Neuronal stem cell (in vitro differentiated cells): ENCODE data around the gene NOVA2.

Source experiments
- DNase-seq: peaks from one replicate; pipeline ENCODE4 v3.0.0-alpha.2; 2013; ENCODE audit warnings: low spot score
- H2AFZ ChIP-seq: one replicate; pipeline ENCODE4 v1.6.1; 2013; ENCODE audit warnings: mild to moderate bottlenecking, low read length, inconsistent platforms
- H2AK5ac ChIP-seq: 2 replicates; pipeline ENCODE4 v1.6.1; 2013; ENCODE audit warnings: low read depth, mild to moderate bottlenecking, inconsistent platforms, low read length, moderate library complexity, mixed read lengths
- H2BK120ac ChIP-seq: 2 replicates; pipeline ENCODE4 v1.6.1; 2013; ENCODE audit warnings: low read depth, mild to moderate bottlenecking, inconsistent platforms, low read length, moderate library complexity, mixed read lengths
- H2BK12ac ChIP-seq: one replicate; pipeline ENCODE4 v1.6.1; 2013; ENCODE audit warnings: low read length, inconsistent platforms
- H2BK15ac ChIP-seq: 2 replicates; pipeline ENCODE4 v1.6.1; 2013; ENCODE audit warnings: mild to moderate bottlenecking, low read length, inconsistent platforms, mixed read lengths
- H2BK5ac ChIP-seq: one replicate; pipeline ENCODE4 v1.6.1; 2013; ENCODE audit warnings: inconsistent platforms, mild to moderate bottlenecking, low read length, moderate library complexity
- H3K14ac ChIP-seq: one replicate; pipeline ENCODE4 v1.6.1; 2013; ENCODE audit warnings: low read length, inconsistent platforms
- H3K18ac ChIP-seq: 2 replicates; pipeline ENCODE4 v1.6.1; 2013; ENCODE audit warnings: low read length, inconsistent platforms
- H3K23ac ChIP-seq: 2 replicates; pipeline ENCODE4 v1.6.1; 2013; ENCODE audit warnings: low read depth, mild to moderate bottlenecking, mixed read lengths, low read length, inconsistent platforms; ENCODE audit not compliant: poor library complexity
- H3K27ac ChIP-seq: replicated peaks from 3 replicates; pipeline ENCODE4 v1.5.1; 2013; ENCODE audit warnings: low read length, inconsistent platforms
- H3K27me3 ChIP-seq, 3 experiments: 2 replicates each; pipeline ENCODE4 v1.6.1; 2013; ENCODE audit warnings: low read length in 3 of 3, mild to moderate bottlenecking in 2 of 3, inconsistent platforms in 1 of 3, low read depth in 1 of 3, mixed read lengths in 1 of 3, moderate library complexity in 1 of 3; ENCODE audit not compliant: control insufficient read depth in 3 of 3, insufficient read depth in 3 of 3
- H3K36me3 ChIP-seq, 2 donors: replicated peaks in 1 of 2; 2 replicates each; pipeline ENCODE4 v1.6.1; 2013; ENCODE audit warnings: low read length in 2 of 2; ENCODE audit not compliant: control insufficient read depth in 2 of 2, insufficient read depth in 2 of 2
- H3K4ac ChIP-seq: 2 replicates; pipeline ENCODE4 v1.6.1; 2013; ENCODE audit warnings: inconsistent platforms, mild to moderate bottlenecking, low read length, moderate library complexity
- H3K4me1 ChIP-seq, 2 donors: 1 replicate in 1 of 2; 2 replicates in 1 of 2; pipeline ENCODE4 v1.6.1; 2013; ENCODE audit warnings: low read length in 2 of 2, low read depth in 1 of 2; ENCODE audit not compliant: control insufficient read depth in 2 of 2, insufficient read depth in 1 of 2
- H3K4me2 ChIP-seq: one replicate; pipeline ENCODE4 v1.6.1; 2013; ENCODE audit warnings: mild to moderate bottlenecking, low read length, inconsistent platforms; ENCODE audit not compliant: insufficient read depth, poor library complexity, severe bottlenecking
- H3K4me3 ChIP-seq, 2 donors: 2 replicates each; pipeline ENCODE4 v1.5.1; 2013; ENCODE audit warnings: low read length in 2 of 2, mild to moderate bottlenecking in 2 of 2, inconsistent platforms in 1 of 2, moderate library complexity in 1 of 2
- H3K79me1 ChIP-seq: one replicate; pipeline ENCODE4 v1.6.1; 2013; ENCODE audit warnings: low read depth, mild to moderate bottlenecking, inconsistent platforms, low read length, moderate library complexity
- H3K9ac ChIP-seq: one replicate; pipeline ENCODE4 v1.6.1; 2013; ENCODE audit warnings: mild to moderate bottlenecking, low read depth, low read length, inconsistent platforms; ENCODE audit not compliant: poor library complexity
- H3K9me3 ChIP-seq, 2 donors: replicated peaks in 1 of 2; 2 replicates each; pipeline versions ENCODE3 to v1.6.1; 2013; ENCODE audit warnings: low read length in 2 of 2, mild to moderate bottlenecking in 2 of 2, inconsistent platforms in 1 of 2, low read depth in 1 of 2, mixed read lengths in 1 of 2, moderate library complexity in 1 of 2; ENCODE audit not compliant: control insufficient read depth in 2 of 2, insufficient read depth in 1 of 2
- H4K8ac ChIP-seq: one replicate; pipeline ENCODE4 v1.6.1; 2013; ENCODE audit warnings: low read depth, mild to moderate bottlenecking, inconsistent platforms, low read length, moderate library complexity
- H4K91ac ChIP-seq: one replicate; pipeline ENCODE4 v1.6.1; 2013; ENCODE audit warnings: low read length, low read depth, mild to moderate bottlenecking, inconsistent platforms; ENCODE audit not compliant: poor library complexity
- WGBS, 2 donors: extraction: QIAGEN DNeasy Blood & Tissue Kit; methylation state at CpG; one replicate each; pipeline ENCODE4 v1.1.7; 2013; ENCODE audit warnings: missing lambda C conversion rate in 2 of 2, mixed read lengths in 1 of 2; ENCODE audit not compliant: insufficient read length in 2 of 2, insufficient replicate concordance in 1 of 2; ENCODE audit errors: extremely low coverage in 2 of 2; 5-methylcytosine and 5-hydroxymethylcytosine counted together

The NOVA2 gene

DNA sequence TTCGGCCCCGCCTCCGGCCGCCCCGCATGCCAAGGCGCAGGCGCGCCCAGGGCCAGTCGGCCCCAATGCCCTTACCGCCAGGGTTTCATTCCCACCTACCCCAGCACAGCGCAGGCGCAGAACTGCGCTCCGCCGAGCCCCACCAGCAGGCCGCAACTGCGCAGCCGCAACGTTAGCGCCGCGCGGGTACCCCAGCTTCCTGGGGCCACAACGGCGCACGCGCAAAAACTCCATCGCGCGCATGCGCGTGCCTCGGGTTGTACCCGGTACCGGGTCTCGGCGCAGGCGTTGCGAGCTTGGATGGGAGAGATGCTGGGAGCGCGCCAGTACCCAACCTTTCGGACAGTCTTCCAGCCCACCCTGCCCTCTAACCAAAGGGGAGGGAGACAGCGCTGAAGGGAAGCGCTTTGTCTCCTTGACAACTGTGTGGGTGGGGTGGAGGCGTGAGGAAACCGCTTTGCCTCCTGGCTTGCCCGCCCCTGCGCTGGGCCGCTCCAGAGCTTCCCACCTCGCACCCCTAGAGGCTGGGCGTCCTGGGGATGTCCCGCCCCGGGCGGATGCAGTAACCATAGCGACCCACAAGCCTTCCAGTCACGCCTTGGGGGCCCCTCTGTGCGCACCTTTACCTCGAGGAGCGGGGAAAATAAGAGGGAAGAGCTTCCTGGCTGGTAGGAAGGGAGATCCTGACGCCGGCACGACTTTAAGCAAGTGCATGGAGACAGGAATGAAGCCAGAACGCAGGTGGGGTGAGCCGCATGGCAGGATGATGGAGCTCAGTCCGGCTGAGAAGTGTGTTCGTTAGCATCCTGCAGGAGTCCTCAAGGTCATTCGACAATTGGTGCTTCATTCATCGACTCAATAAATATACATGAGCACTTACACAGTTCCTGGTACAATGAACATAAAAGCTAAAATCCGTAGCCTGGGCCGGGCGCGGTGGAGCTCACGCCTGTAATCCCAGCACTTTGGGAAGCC is 70.7 kb downstream of the NOVA2 start:
- Histone ChIP-seq H3K4me2 (peak overlapping the region; percentile 75), H3K9me3 (no peaks in the 10 kb centered on the region), H3K9ac (peak overlapping the region; percentile 89), H3K4me1 (peaks cover 6 to 8% of the 10 kb centered on the region in 2 donors), H2AFZ (peak overlapping the region; percentile 96), H2BK120ac (no peak overlapping the region), H3K14ac (no peak overlapping the region), H3K36me3 (peaks cover 8 to 30% of the 10 kb centered on the region in 2 donors), H4K91ac (no peak overlapping the region), H2BK5ac (peak overlapping the region; percentile 87), H3K4ac (no peak overlapping the region), H3K27ac (peak overlapping the region; percentile 97), H2BK15ac (no peak overlapping the region), H2AK5ac (peak overlapping the region; percentile 42), H3K23ac (peak overlapping the region; percentile 82), H4K8ac (no peak overlapping the region), H3K18ac (peak overlapping the region; percentile 96), H3K79me1 (peaks cover 6% of the 10 kb centered on the region), H3K27me3 (peaks cover 0 to 19% (median 9%) of the 10 kb centered on the region in 3 experiments), H2BK12ac (no peak overlapping the region), H3K4me3 (peak overlapping the region; percentile 79 to 81)
- WGBS, 2 donors, result no CpG with 5 or more reads among the region's 73 CpGs
- peak; percentile 99 for DNase-seq

DNA sequence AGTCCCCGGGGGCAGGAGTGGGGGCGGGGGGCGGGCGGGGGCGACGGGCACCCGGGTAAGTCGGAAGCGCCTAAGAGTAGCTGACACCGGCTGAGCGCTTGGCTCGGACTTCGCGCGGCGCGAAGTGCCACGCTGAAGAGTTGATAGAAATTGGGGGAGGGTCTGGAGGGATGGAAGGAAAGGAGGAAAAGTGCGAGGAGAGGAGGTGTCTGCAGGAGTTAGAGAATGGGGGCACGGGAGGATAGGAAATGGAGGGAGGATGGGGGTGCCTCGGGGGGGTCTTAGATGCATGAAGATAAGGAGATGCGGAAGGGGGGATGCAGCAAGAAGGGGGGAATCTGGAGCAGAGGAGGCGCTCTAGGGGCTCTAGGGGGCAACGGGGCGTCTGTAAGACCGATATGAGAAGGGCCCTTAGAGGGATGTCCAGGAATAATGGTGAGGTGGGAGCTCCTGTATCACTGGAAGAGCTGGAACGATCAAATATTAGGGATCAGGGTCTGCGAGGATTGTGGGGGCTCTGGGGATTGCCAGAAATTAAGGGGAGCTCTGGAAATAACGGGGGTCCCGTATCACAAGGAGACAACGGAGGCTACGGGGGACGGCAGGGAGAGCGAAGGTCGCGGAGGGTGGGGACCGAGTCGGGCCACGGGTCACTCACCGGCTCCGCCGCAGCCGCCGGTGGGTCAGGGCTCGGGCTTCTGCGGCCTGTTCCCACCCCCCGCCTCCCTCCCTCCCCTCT is 71.6 kb downstream of the NOVA2 start, which contains the start of gene MYPOP:
MYPOP (minus strand) TSS at position 702 of the 739 bp plus-strand sequence. CDS start 840 bp downstream, outside the sequence.
- Histone ChIP-seq H3K4me2 (peak within 1 kb of the TSS; percentile 91), H3K9me3 (no peaks in the 10 kb centered on the region), H3K18ac (peak within 1 kb of the TSS; percentile 96), H3K27ac (peak within 1 kb of the TSS; percentile 97), H3K4me1 (peaks cover 6 to 8% of the 10 kb centered on the region in 2 donors), H2BK15ac (peak within 1 kb of the TSS; percentile 71), H3K36me3 (peaks cover 11 to 36% of the 10 kb centered on the region in 2 donors), H2AFZ (peak within 1 kb of the TSS; percentile 96), H4K8ac (no peak within 1 kb of the TSS), H2BK12ac (no peak within 1 kb of the TSS), H3K4ac (no peak within 1 kb of the TSS), H3K4me3 (peak within 1 kb of the TSS; percentile 79 to 91), H3K23ac (peak within 1 kb of the TSS; percentile 82), H2BK5ac (peak within 1 kb of the TSS; percentile 87), H3K9ac (peak within 1 kb of the TSS; percentile 89), H3K14ac (no peak within 1 kb of the TSS), H2BK120ac (peak within 1 kb of the TSS; percentile 4), H3K27me3 (peaks cover 0 to 19% (median 9%) of the 10 kb centered on the region in 3 experiments), H4K91ac (no peak within 1 kb of the TSS), H3K79me1 (peaks cover 6% of the 10 kb centered on the region), H2AK5ac (peak within 1 kb of the TSS; percentile 61)
- DNase-seq, result no peak
- WGBS, 2 donors, result no CpG with 5 or more reads among the region's 47 CpGs

DNA sequence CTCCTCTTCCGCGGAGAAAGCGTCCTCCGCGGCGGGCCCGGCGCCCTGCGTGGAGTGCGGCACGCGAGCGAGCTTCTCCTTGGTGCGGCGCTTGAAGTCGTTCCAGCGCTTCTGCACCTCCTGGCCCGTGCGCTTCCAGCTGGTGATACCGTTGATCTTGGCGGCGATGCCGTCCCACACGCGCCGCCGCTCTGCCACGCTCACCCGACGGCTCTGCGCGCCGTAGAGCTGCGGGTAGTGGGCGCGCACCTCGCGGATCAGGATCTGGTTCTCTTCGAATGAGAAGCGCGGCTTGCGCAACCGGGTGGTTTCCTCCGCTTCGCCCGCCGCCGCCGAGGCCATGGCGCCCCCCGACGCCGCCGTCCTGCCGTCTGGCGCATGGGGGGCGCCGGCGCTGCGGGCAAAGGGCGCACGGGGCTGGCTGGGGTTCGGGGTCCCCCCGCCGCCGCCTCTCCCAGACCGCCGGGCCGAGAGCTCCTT is 72.2 kb downstream of the NOVA2 start:
- Histone ChIP-seq H3K18ac (peak overlapping the region; percentile 90), H2BK15ac (no peak overlapping the region), H3K36me3 (peaks cover 11 to 38% of the 10 kb centered on the region in 2 donors), H3K4me3 (peak overlapping the region; percentile 79 to 81), H4K8ac (no peak overlapping the region), H3K4me1 (peaks cover 6 to 8% of the 10 kb centered on the region in 2 donors), H3K4ac (no peak overlapping the region), H2BK12ac (no peak overlapping the region), H2BK120ac (peak overlapping the region; percentile 4), H3K9ac (peak overlapping the region; percentile 82), H2BK5ac (no peak overlapping the region), H3K9me3 (no peaks in the 10 kb centered on the region), H3K14ac (no peak overlapping the region), H3K79me1 (peaks cover 6% of the 10 kb centered on the region), H3K4me2 (peak overlapping the region; percentile 91), H3K27me3 (peaks cover 0 to 19% (median 9%) of the 10 kb centered on the region in 3 experiments), H4K91ac (no peak overlapping the region), H3K27ac (no peak overlapping the region), H2AFZ (peak overlapping the region; percentile 91), H3K23ac (peak overlapping the region; percentile 45), H2AK5ac (peak overlapping the region; percentile 61)
- WGBS, 2 donors, result no CpG with 5 or more reads among the region's 69 CpGs
- DNase-seq, result no peak
